Endothelial cell of umbilical vein (primary cell): ENCODE measurements around the gene TARP.

Experiments used
- BruUV-seq: library from RNA; stranded (reverse); fragments of 400-500 nt; replicated peaks from 2 replicates; lab custom pipeline; 2021; lab: Mats Ljungman, UMichigan
- CTCF ChIA-PET: fragments of 300-600, 350-600 bp; sonication (Branson Sonifier 250); formaldehyde crosslinking; loops from one replicate; lab custom pipeline; 2021; ENCODE audit warnings: antibody characterized with exemption, inconsistent platforms; lab: Charles Lee
- POLR2A ChIA-PET: fragments of 300-600, 350-600 bp; sonication (Branson Sonifier 250); formaldehyde crosslinking; loops from one replicate; lab custom pipeline; 2021; ENCODE audit warnings: antibody characterized with exemption, inconsistent platforms; lab: Charles Lee
- DNase-seq: peaks from one replicate; pipeline ENCODE4 v3.0.0-alpha.2; 2011; ENCODE audit warnings: low read depth, low spot score
- FAIRE-seq: peaks from 2 replicates; lab custom pipeline; 2011; peaks lifted over from hg19 to GRCh38; lab: Jason Lieb, UNC
- H2AFZ ChIP-seq: 2 replicates; pipeline ENCODE4 v1.6.0; 2012; ENCODE audit warnings: low read depth, low read length, control low read depth, inconsistent platforms
- H3K27ac ChIP-seq: 2 replicates; pipeline ENCODE4 v1.5.1; 2011; ENCODE audit warnings: low read depth, mild to moderate bottlenecking, control low read depth, low read length, moderate library complexity; ENCODE audit not compliant: insufficient read depth
- H3K27me3 ChIP-seq, 2 experiments: 2 replicates each; pipeline versions ENCODE4 v1.6.0 to v1.6.1; 2011; ENCODE audit warnings: low read length in 2 of 2, mixed read lengths in 1 of 2; ENCODE audit not compliant: control insufficient read depth in 2 of 2, insufficient read depth in 2 of 2
- H3K36me3 ChIP-seq, 2 experiments: 2 replicates in 1 of 2; 3 replicates in 1 of 2; pipeline ENCODE4 v1.5.1; 2011; ENCODE audit warnings: low read length in 2 of 2, mild to moderate bottlenecking in 1 of 2, moderate library complexity in 1 of 2; ENCODE audit not compliant: control insufficient read depth in 2 of 2, insufficient read depth in 2 of 2; ENCODE audit errors: extremely low read depth in 1 of 2
- H3K4me1 ChIP-seq: 3 replicates; pipeline ENCODE4 v1.5.1; 2011; ENCODE audit warnings: mild to moderate bottlenecking, low read length; ENCODE audit not compliant: control insufficient read depth, insufficient read depth; ENCODE audit errors: extremely low read depth
- H3K4me2 ChIP-seq: 2 replicates; pipeline ENCODE4 v1.6.1; 2011; ENCODE audit warnings: low read length, control low read depth, mixed read lengths; ENCODE audit not compliant: insufficient read depth
- H3K4me3 ChIP-seq, 3 experiments: fragments of 200-600 bp in 1 of 3; sonication (generic), shearing (Covaris generic) in 1 of 3; replicated peaks in 1 of 3; 2 replicates each; pipeline ENCODE4 v1.5.1; 2011 to 2016; ENCODE audit warnings: control low read depth in 3 of 3, low read length in 3 of 3, mild to moderate bottlenecking in 2 of 3, inconsistent platforms in 1 of 3, low read depth in 1 of 3, moderate library complexity in 1 of 3; ENCODE audit not compliant: insufficient read depth in 1 of 3
- H3K79me2 ChIP-seq: 2 replicates; pipeline ENCODE4 v1.6.0; 2012; ENCODE audit warnings: low read length, inconsistent platforms; ENCODE audit not compliant: control insufficient read depth, insufficient read depth
- H3K9ac ChIP-seq: replicated peaks from 2 replicates; pipeline ENCODE3; 2011; ENCODE audit warnings: low read length, control low read depth; ENCODE audit not compliant: insufficient read depth; ENCODE audit errors: extremely low read depth
- H3K9me1 ChIP-seq: replicated peaks from 3 replicates; pipeline ENCODE4 v1.6.0; 2011; ENCODE audit warnings: mild to moderate bottlenecking, low read length; ENCODE audit not compliant: control insufficient read depth, insufficient read depth; ENCODE audit errors: extremely low read depth
- H3K9me3 ChIP-seq: replicated peaks from 2 replicates; pipeline ENCODE4 v1.5.1; 2012; ENCODE audit warnings: low read length, inconsistent platforms; ENCODE audit not compliant: control insufficient read depth, insufficient read depth
- H4K20me1 ChIP-seq: replicated peaks from 2 replicates; pipeline ENCODE3; 2011; ENCODE audit warnings: mild to moderate bottlenecking, low read length; ENCODE audit not compliant: control insufficient read depth, insufficient read depth; ENCODE audit errors: extremely low read depth
- CTCF ChIP-seq, 2 donors: IDR thresholded peaks; 1 replicate in 1 of 2; 2 replicates in 1 of 2; pipeline ENCODE4 v1.5.1; 2011; ENCODE audit warnings: low read length in 2 of 2, mild to moderate bottlenecking in 2 of 2, moderate library complexity in 2 of 2, control low read depth in 1 of 2, inconsistent platforms in 1 of 2, low read depth in 1 of 2; ENCODE audit not compliant: insufficient read depth in 1 of 2; ENCODE audit errors: extremely low read depth in 1 of 2
- EZH2 ChIP-seq: IDR thresholded peaks from 2 replicates; pipeline ENCODE4 v1.6.1; 2012; ENCODE audit warnings: borderline replicate concordance, low read depth, mild to moderate bottlenecking, moderate library complexity, low read length, inconsistent platforms; ENCODE audit not compliant: severe bottlenecking
- FOS ChIP-seq: IDR thresholded peaks from 2 replicates; pipeline ENCODE4 v1.6.1; 2011; ENCODE audit warnings: mild to moderate bottlenecking, low read length, moderate library complexity, borderline replicate concordance; ENCODE audit not compliant: insufficient read depth
- GATA2 ChIP-seq: IDR thresholded peaks from 2 replicates; pipeline ENCODE4 v1.7.0; 2011; ENCODE audit warnings: low read depth, mild to moderate bottlenecking, moderate library complexity, mixed read lengths, low read length; ENCODE audit not compliant: insufficient read length, insufficient read depth
- JUN ChIP-seq: IDR thresholded peaks from 2 replicates; pipeline ENCODE4 v1.6.1; 2011; ENCODE audit warnings: borderline replicate concordance, low read depth; ENCODE audit not compliant: insufficient read length, insufficient read depth
- MAX ChIP-seq: IDR thresholded peaks from 2 replicates; pipeline ENCODE4 v1.6.1; 2011; ENCODE audit not compliant: insufficient read depth, insufficient read length
- MYC ChIP-seq: IDR thresholded peaks from one replicate; pipeline ENCODE4 v1.6.1; 2011; ENCODE audit warnings: mild to moderate bottlenecking, low read depth, low read length
- POLR2A ChIP-seq: IDR thresholded peaks from 2 replicates; pipeline ENCODE4 v1.6.1; 2012; ENCODE audit warnings: low read depth, mild to moderate bottlenecking, control low read depth, low read length
- POLR2AphosphoS5 ChIP-seq: IDR thresholded peaks from 2 replicates; pipeline ENCODE4 v1.6.1; 2012; ENCODE audit warnings: low read depth, mild to moderate bottlenecking, control low read depth, low read length, moderate library complexity; ENCODE audit not compliant: insufficient read depth
- dilution Hi-C: fragments of 300-500 bp; cut with MboI; formaldehyde crosslinking; loops from one replicate; pipeline ENCODE4 v1.15.0; 2019; ENCODE audit warnings: low sequenced_read_pairs; ENCODE audit not compliant: extremely low pct_ligation_motif_present
- intact Hi-C: fragments of 100-400 bp; cut with micrococcal nuclease; formaldehyde crosslinking; loops from one replicate; pipeline ENCODE4 v1.10.0; 2022

The TARP gene

GRCh38 chr7:38303866-38304265, 30.4 kb upstream of the TARP start:
- Histone ChIP-seq H3K9me3 (no peaks in the 10 kb centered on the region), H3K9ac (no peak overlapping the region), H3K9me1 (no peaks in the 10 kb centered on the region), H3K79me2 (no peaks in the 10 kb centered on the region), H2AFZ (no peak overlapping the region), H4K20me1 (no peaks in the 10 kb centered on the region), H3K36me3 (no peaks in the 10 kb centered on the region), H3K4me1 (no peaks in the 10 kb centered on the region), H3K4me2 (no peak overlapping the region), H3K4me3 (no peak overlapping the region), H3K27ac (no peak overlapping the region), H3K27me3 (peaks cover 2% of the 10 kb centered on the region in 2 experiments)
- no peak for TF ChIP-seq EZH2
- no peak for TF ChIP-seq MAX
- TF ChIP-seq POLR2AphosphoS5 = no peak
- TF ChIP-seq MYC = no peak
- no peak for TF ChIP-seq FOS
- TF ChIP-seq GATA2 = no peak
- no peak for TF ChIP-seq JUN
- TF ChIP-seq CTCF (IDR thresholded peaks at IDR 0.05; ENCODE audit: extremely low read depth in 1 of 2, insufficient read depth in 1 of 2, low read depth in 1 of 2, low read length in 2 of 2) = no peak
- no peak for TF ChIP-seq POLR2A
- dilution Hi-C loops = no loop called here
- FAIRE-seq = no peak
- no TSS peak for BruUV-seq
- POLR2A ChIA-PET = no interaction called here
- DNase-seq = no peak
- intact Hi-C loops = no loop called here
- CTCF ChIA-PET = interaction anchor here (0.8 kb wide), 1 partner anchor 15 kb away, joined by 3 read pairs; no protein-coding TSS in a partner anchor
